ENCODE data around the gene SYT7. TPM values are rescaled to one million over a fixed set of nuclear protein-coding genes. Genes with fewer than 3 reads are reported as not detected.

The SYT7 gene
- total and polyA plus RNA-seq, 2 of the 8 experiments (the other 6 are each of a cell fraction or from before 2014, with no cell fraction given), result 9.6 to 10.5 TPM

DNA sequence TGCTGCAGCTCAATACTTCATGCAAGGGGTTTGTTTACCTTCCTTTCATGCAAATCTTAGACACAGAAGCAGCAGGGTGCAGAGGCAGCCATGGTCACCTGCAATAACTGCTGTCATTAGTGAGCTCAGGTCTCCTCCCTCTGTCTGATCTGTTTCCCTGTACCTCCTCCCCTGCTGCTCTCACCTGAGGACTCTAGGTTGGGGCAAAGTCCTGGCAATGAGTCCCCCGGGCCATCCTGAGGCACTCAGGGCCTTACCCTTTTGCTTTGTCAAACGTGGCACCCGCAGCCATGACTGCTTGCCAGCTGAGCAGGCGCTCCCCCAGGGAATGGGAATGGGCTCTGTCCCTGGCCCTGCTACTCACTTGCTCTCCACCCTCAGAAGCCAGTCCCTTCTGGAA is 68.4 kb downstream of the SYT7 start:
- peaks cover 3 to 53% (median 36%) of the 10 kb centered on the region in 4 experiments for H3K4me1 ChIP-seq (replicated peaks in 1 of 4; ENCODE audit: control insufficient read depth in 3 of 4, insufficient read depth in 4 of 4, low read length in 3 of 4)
- no peak overlapping the region for H3K4me3 ChIP-seq (ENCODE audit: extremely low read depth in 1 of 4, insufficient read depth in 2 of 4, low read depth in 3 of 4, low read length in 4 of 4)
- peaks cover 9 to 29% (median 23%) of the 10 kb centered on the region in 4 experiments for H3K27me3 ChIP-seq (replicated peaks in 1 of 4; ENCODE audit: control insufficient read depth in 3 of 4, extremely low read depth in 1 of 4, insufficient read depth in 3 of 4, low read length in 3 of 4)
- no peaks in the 10 kb centered on the region for H3K79me1 ChIP-seq (ENCODE audit: low read depth, low read length)
- 82% methylated on average over 4 of the region's 4 CpGs; no CpG with 5 or more reads in 1 of the 2 experiments for WGBS, 2 experiments (ENCODE audit: extremely low coverage in 1 of 2, insufficient coverage in 1 of 2, insufficient read length in 1 of 2, insufficient replicate concordance in 2 of 2, low coverage in 1 of 2, low lambda C conversion rate in 2 of 2, missing lambda C conversion rate in 1 of 2)
- H3K9ac ChIP-seq (replicated peaks in 1 of 4; ENCODE audit: extremely low read depth in 1 of 4, low read depth in 3 of 4, low read length in 3 of 4), result no peak overlapping the region
- H3K4me2 ChIP-seq (ENCODE audit: insufficient read depth in 1 of 2, low read depth in 2 of 2, low read length in 2 of 2), result no peak overlapping the region
- H3K79me2 ChIP-seq (ENCODE audit: control insufficient read depth in 1 of 2, insufficient read depth in 2 of 2, low read length in 2 of 2), result no peaks in the 10 kb centered on the region
- H3K9me3 ChIP-seq (ENCODE audit: insufficient read depth in 2 of 2, low read depth in 1 of 2, low read length in 1 of 2), result no peaks in the 10 kb centered on the region
- H2AFZ ChIP-seq (ENCODE audit: low read length), result no peak overlapping the region
- FAIRE-seq, result no peak
- H4K20me1 ChIP-seq (replicated peaks in 1 of 2; ENCODE audit: control insufficient read depth in 1 of 2, insufficient read depth in 2 of 2, low read length in 2 of 2), result peaks cover 0 to 3% of the 10 kb centered on the region in 2 experiments
- no peak overlapping the region; the same call in 1 of the 2 replicates for H2BK20ac ChIP-seq (ENCODE audit: low read length)
- H4K8ac ChIP-seq (ENCODE audit: extremely low read depth, insufficient read depth, low read length), result no peak overlapping the region
- 0 out of 2 replicates have a peak overlapping the region, but pooled peaks have one; percentile 14 for H2AK5ac ChIP-seq (ENCODE audit: low read depth, low read length)
- no peak overlapping the region for H2BK15ac ChIP-seq (ENCODE audit: low read length)
- H4K5ac ChIP-seq (ENCODE audit: insufficient read length, low read depth, low read length), result no peak overlapping the region
- no peak overlapping the region for H3K56ac ChIP-seq (replicated peaks; ENCODE audit: insufficient read length, low read depth, low read length)
- ChIA-PET POLR2A (ENCODE audit: partially characterized antibody) (interaction anchor here (1.0 to 2.8 kb wide), 4 partner anchors 12 to 34 kb away, joined by 3 to 14 read pairs (median 6); no protein-coding TSS in a partner anchor), CTCF (ENCODE audit: partially characterized antibody) (interaction anchor here (0.7 to 40.4 kb wide), 12 partner anchors 9 to 124 kb away, joined by 3 to 2106 read pairs (median 6); a partner anchor contains a TSS)
- peaks cover 10% of the 10 kb centered on the region; the same call in 1 of the 2 replicates for H3K23me2 ChIP-seq (ENCODE audit: low read depth, low read length)
- DNase-seq (ENCODE audit: low read depth in 1 of 2, low spot score in 2 of 2), result no peak
- H3K23ac ChIP-seq (ENCODE audit: insufficient read length), result no peak overlapping the region
- H2BK120ac ChIP-seq (replicated peaks; ENCODE audit: low read depth, low read length), result no peak overlapping the region
- no peak overlapping the region for H2BK5ac ChIP-seq (ENCODE audit: low read depth, low read length)
- H3K27ac ChIP-seq (ENCODE audit: low read depth, low read length), result no peak overlapping the region
- peak overlapping the region; percentile 94; the same call in 1 of the 2 replicates for H2BK12ac ChIP-seq (ENCODE audit: low read depth, low read length)
- H3K4ac ChIP-seq (replicated peaks; ENCODE audit: insufficient read length, low read depth, low read length), result no peak overlapping the region
- no peak overlapping the region for H3K18ac ChIP-seq (ENCODE audit: extremely low read depth, low read length)
- no peaks in the 10 kb centered on the region for H3K36me3 ChIP-seq (ENCODE audit: control insufficient read depth in 2 of 4, insufficient read depth in 4 of 4, low read length in 3 of 4)
- peak overlapping the region; percentile 22 for H4K91ac ChIP-seq (replicated peaks; ENCODE audit: insufficient read length, low read length)
- no peak overlapping the region for H3K14ac ChIP-seq (ENCODE audit: insufficient read length)
- no peak for TF ChIP-seq TBP (IDR thresholded peaks at IDR 0.05; ENCODE audit: low read depth, low read length)
- TF ChIP-seq BACH1 (IDR thresholded peaks at IDR 0.05; ENCODE audit: low read length), result no peak
- no peak for TF ChIP-seq FOSL1 (IDR thresholded peaks at IDR 0.05; ENCODE audit: insufficient read depth, low read depth, low read length)
- TF ChIP-seq CTBP2 (IDR thresholded peaks at IDR 0.05; ENCODE audit: borderline replicate concordance, insufficient read depth, insufficient read length, low read length), result no peak
- TF ChIP-seq, protein P1, sequence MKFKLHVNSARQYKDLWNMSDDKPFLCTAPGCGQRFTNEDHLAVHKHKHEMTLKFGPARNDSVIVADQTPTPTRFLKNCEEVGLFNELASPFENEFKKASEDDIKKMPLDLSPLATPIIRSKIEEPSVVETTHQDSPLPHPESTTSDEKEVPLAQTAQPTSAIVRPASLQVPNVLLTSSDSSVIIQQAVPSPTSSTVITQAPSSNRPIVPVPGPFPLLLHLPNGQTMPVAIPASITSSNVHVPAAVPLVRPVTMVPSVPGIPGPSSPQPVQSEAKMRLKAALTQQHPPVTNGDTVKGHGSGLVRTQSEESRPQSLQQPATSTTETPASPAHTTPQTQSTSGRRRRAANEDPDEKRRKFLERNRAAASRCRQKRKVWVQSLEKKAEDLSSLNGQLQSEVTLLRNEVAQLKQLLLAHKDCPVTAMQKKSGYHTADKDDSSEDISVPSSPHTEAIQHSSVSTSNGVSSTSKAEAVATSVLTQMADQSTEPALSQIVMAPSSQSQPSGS (IDR thresholded peaks at IDR 0.05; ENCODE audit: low read length), result no peak
- no peak for TF ChIP-seq CBX5 (IDR thresholded peaks at IDR 0.05; ENCODE audit: low read depth, low read length)
- TF ChIP-seq CHD2 (IDR thresholded peaks at IDR 0.05; ENCODE audit: low read length), result no peak
- TF ChIP-seq MAFK (IDR thresholded peaks at IDR 0.05; ENCODE audit: low read depth, low read length), result no peak
- no peak for TF ChIP-seq KDM5A (IDR thresholded peaks at IDR 0.05; ENCODE audit: low read length)
- TF ChIP-seq KDM1A (IDR thresholded peaks at IDR 0.05; ENCODE audit: borderline replicate concordance, low read length), result no peak
- TF ChIP-seq TCF12 (IDR thresholded peaks at IDR 0.05; ENCODE audit: low read depth, low read length), result no peak
- no peak for TF ChIP-seq HDAC2 (IDR thresholded peaks at IDR 0.05; ENCODE audit: borderline replicate concordance in 1 of 2, low read depth in 2 of 2, low read length in 2 of 2)

Measured in H1 (cell line).